ENCODE data around the gene LSR. TPM values are rescaled to one million over a fixed set of nuclear protein-coding genes. Genes with fewer than 3 reads are reported as not detected.
A peak's percentile ranks its signal among the peaks of the same experiment; 100 is the strongest.

The LSR gene
- total RNA-seq (1 to 10 TPM; 1.8 to 5.2 (median 2.7) TPM), polyA plus RNA-seq (1 to 10 TPM; 1.7 to 4.4 (median 2.4) TPM)
- long read RNA-seq, donor 1, result 0 reads
- long read RNA-seq, donor 2, partial matches to known transcripts, result 4 of 9 reads
- long read RNA-seq, donor 2, other reads (novel, unspliced or antisense), result 3 of 9 reads

- H3K27me3 ChIP-seq (ENCODE audit: insufficient read depth in 3 of 3, low read length in 2 of 3), result peaks cover 0 to 73% (median 8%) of the 10 kb centered on the region in 3 donors
- H3K27ac ChIP-seq, result no peak within 1 kb of the TSS
- WGBS, 3 donors, result 1% methylated on average over 62 to 69 of the region's 69 CpGs
- DNase-seq, result peak in 1 of 2 donors; percentile 47
- ATAC-seq, result peak in 3 of 4 donors; percentile 53 to 68 (median 67)
- no peak for TF ChIP-seq CTCF (IDR thresholded peaks at IDR 0.05)
- H3K36me3 ChIP-seq (ENCODE audit: insufficient read depth in 1 of 2, low read depth in 1 of 2), result no peaks in the 10 kb centered on the region
- H3K9me3 ChIP-seq, result no peaks in the 10 kb centered on the region
- intact Hi-C loops (cut with DNase I), result no loop called here
- H3K4me3 ChIP-seq, result peak within 1 kb of the TSS; percentile 59
- H3K4me1 ChIP-seq, result peaks cover 5% of the 10 kb centered on the region
Measured at GRCh38 chr19:35248310-35249145, at the start of gene LSR. Gene LSR, plus strand, starts transcription at chr19:35249002. Its CDS starts 21 bp downstream, at chr19:35249023.

DNA sequence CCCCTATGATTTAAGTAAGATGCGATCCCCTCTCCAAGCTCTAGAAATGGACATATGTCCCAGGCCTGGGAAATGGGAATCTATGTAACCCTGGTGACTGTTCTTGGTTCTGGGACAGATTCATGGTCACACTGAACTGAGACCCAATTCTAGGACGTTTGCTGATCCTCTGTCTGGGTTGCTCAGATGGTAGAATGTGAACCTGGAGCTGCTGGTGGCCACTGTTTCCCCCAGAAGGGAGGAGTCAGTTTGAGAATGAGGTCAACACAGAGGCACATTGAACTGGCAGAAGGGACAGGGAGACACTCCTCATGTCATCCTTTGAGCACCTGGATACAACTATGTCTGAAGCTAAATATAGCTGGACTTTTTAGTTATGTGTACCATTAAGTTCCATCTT, 49.3 kb upstream of the LSR start:
- Histone ChIP-seq H3K36me3 (ENCODE audit: insufficient read depth in 1 of 2, low read depth in 1 of 2) (no peaks in the 10 kb centered on the region), H3K4me1 (no peaks in the 10 kb centered on the region), H3K27me3 (ENCODE audit: insufficient read depth in 3 of 3, low read length in 2 of 3) (peaks cover 0 to 10% (median 0%) of the 10 kb centered on the region in 3 donors), H3K27ac (no peak overlapping the region), H3K4me3 (no peak overlapping the region), H3K9me3 (no peaks in the 10 kb centered on the region)
- TF ChIP-seq CTCF (IDR thresholded peaks at IDR 0.05), result no peak
- ATAC-seq, result no peak
- DNase-seq, result no peak
- intact Hi-C loops (cut with DNase I), result no loop called here
- 47 to 62% (median 58%) methylated on average over 2 of the region's 2 CpGs for WGBS, 3 donors

DNA sequence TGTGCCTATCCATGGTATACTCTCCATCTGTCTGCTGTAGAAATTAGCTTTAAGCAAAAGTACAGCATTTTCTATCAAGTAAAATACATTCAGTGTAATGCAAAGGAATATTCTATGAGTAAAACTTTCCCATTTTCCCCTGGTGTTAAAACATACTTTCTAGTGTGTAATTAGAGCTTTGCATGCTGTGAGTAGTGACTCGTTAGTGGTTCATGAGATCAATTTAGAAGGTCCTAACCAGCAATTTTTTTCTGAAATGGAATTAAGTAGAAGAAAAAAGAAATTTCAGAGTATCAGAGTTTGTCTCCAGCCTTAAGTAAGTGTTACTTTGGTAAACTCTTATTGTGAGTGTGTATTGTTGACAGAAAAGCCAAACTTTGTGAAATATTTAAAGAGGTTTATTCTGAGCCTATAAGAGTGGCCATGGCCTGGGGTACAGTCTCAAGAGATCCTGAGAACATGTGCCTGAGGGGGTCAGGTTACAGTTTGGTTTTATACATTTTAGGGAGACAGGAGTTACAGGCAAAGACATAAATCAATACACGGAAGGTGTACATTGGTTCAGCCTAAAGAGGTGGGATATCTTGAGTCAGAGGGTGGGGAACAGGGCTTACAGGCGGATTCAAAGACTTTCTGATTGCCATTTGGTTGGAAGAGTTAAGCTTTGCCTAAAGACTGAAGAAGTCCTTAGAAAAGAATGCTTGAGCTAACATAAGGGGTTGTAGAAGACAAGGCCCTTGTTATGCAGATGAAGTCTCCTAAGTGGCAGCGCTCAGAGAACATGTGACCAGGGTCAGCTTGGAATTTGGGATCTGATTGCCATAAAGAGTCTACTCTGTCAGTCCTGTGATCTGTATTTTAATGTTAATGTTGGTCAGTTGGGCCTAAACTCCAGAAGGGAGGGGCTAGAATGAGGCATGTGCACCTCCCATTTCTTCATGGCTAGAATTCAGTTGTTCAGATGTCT, 45.8 kb upstream of the LSR start:
- Histone ChIP-seq H3K9me3 (no peaks in the 10 kb centered on the region), H3K4me1 (no peaks in the 10 kb centered on the region), H3K27me3 (ENCODE audit: insufficient read depth in 3 of 3, low read length in 2 of 3) (peaks cover 0 to 13% (median 0%) of the 10 kb centered on the region in 3 donors), H3K27ac (no peak overlapping the region), H3K4me3 (no peak overlapping the region), H3K36me3 (ENCODE audit: insufficient read depth in 1 of 2, low read depth in 1 of 2) (no peaks in the 10 kb centered on the region)
- TF ChIP-seq CTCF (IDR thresholded peaks at IDR 0.05), result no peak
- WGBS, 3 donors, result 58 to 70% (median 66%) methylated on average over 4 of the region's 4 CpGs
- ATAC-seq (no peak), DNase-seq (no peak)
- intact Hi-C loops (cut with DNase I), result no loop called here

- Histone ChIP-seq H3K36me3 (ENCODE audit: insufficient read depth in 1 of 2, low read depth in 1 of 2) (no peaks in the 10 kb centered on the region), H3K9me3 (no peaks in the 10 kb centered on the region), H3K4me3 (no peak overlapping the region), H3K4me1 (no peaks in the 10 kb centered on the region), H3K27ac (no peak overlapping the region), H3K27me3 (ENCODE audit: insufficient read depth in 3 of 3, low read length in 2 of 3) (peaks cover 0 to 9% (median 0%) of the 10 kb centered on the region in 3 donors)
- WGBS, 3 donors, result 71 to 74% (median 74%) methylated on average over 13 of the region's 13 CpGs
- DNase-seq (no peak), ATAC-seq (no peak)
- no peak for TF ChIP-seq CTCF (IDR thresholded peaks at IDR 0.05)
- intact Hi-C loops (cut with DNase I), result no loop called here
Measured at GRCh38 chr19:35204799-35205732, 43.7 kb upstream of the LSR start.
